SK-N-SH (cell line): ENCODE data around the gene SMOC1. TPM values are rescaled to one million over a fixed set of nuclear protein-coding genes. Genes with fewer than 3 reads are reported as not detected.

Source experiments
- CTCF ChIA-PET: fragments of 300-600, 350-600 bp; formaldehyde crosslinking; extraction: SDS; loops from one replicate; lab custom pipeline; 2021; lab: Yijun Ruan, JAX
- POLR2A ChIA-PET: fragments of 350-600 bp; sonication (Branson Sonifier 250); formaldehyde crosslinking; extraction: SDS; loops from one replicate; lab custom pipeline; 2020; ENCODE audit warnings: antibody characterized with exemption, inconsistent platforms; lab: Yijun Ruan, JAX
- DNase-seq: peaks from one replicate; pipeline ENCODE4 v3.0.0; 2012
- H2AFZ ChIP-seq: fragments of 200-600 bp; sonication (generic); 2 replicates; pipeline ENCODE4 v1.8.1; 2016; ENCODE audit warnings: antibody characterized with exemption, mild to moderate bottlenecking, low read depth
- H3F3A ChIP-seq: fragments of 200-600 bp; sonication (generic); replicated peaks from 2 replicates; pipeline ENCODE3; 2016; ENCODE audit warnings: antibody characterized with exemption, mild to moderate bottlenecking; ENCODE audit not compliant: insufficient read depth
- H3K27ac ChIP-seq, 2 experiments: fragments of 200-500 bp in 1 of 2; fragments of 200-600 bp in 1 of 2; sonication (Bioruptor generic) in 1 of 2; sonication (generic), shearing (Covaris generic) in 1 of 2; 2 replicates each; pipeline versions ENCODE4 v1.5.1 to v1.6.1; 2014 to 2016; ENCODE audit warnings: low read depth in 2 of 2, inconsistent platforms in 1 of 2, low read length in 1 of 2, mild to moderate bottlenecking in 1 of 2, mixed read lengths in 1 of 2
- H3K27me3 ChIP-seq: fragments of 200-600 bp; sonication (generic), shearing (Covaris generic); 2 replicates; pipeline ENCODE4 v1.6.1; 2016; ENCODE audit warnings: mixed run types; ENCODE audit not compliant: insufficient read depth
- H3K36me3 ChIP-seq, 2 experiments: fragments of 200-500 bp in 1 of 2; fragments of 200-600 bp in 1 of 2; sonication (Bioruptor generic) in 1 of 2; sonication (generic) in 1 of 2; replicated peaks in 1 of 2; 2 replicates each; pipeline versions ENCODE3 to v1.5.1; 2014 to 2016; ENCODE audit warnings: low read length in 1 of 2, mild to moderate bottlenecking in 1 of 2; ENCODE audit not compliant: insufficient read depth in 2 of 2, control insufficient read depth in 1 of 2
- H3K4me1 ChIP-seq, 2 experiments: fragments of 200-500 bp in 1 of 2; fragments of 200-600 bp in 1 of 2; sonication (Bioruptor generic) in 1 of 2; sonication (generic), shearing (Covaris generic) in 1 of 2; 2 replicates each; pipeline versions ENCODE4 v1.5.1 to v1.6.1; 2014 to 2016; ENCODE audit warnings: low read depth in 1 of 2, low read length in 1 of 2, mixed run types in 1 of 2; ENCODE audit not compliant: insufficient read depth in 2 of 2, control insufficient read depth in 1 of 2
- H3K4me2 ChIP-seq: fragments of 200-600 bp; sonication (generic), shearing (Covaris generic); 2 replicates; pipeline ENCODE4 v1.6.1; 2017; ENCODE audit warnings: mixed run types
- H3K4me3 ChIP-seq, 2 experiments: fragments of 200-500 bp in 1 of 2; fragments of 200-600 bp in 1 of 2; sonication (Bioruptor generic) in 1 of 2; sonication (generic), shearing (Covaris generic) in 1 of 2; 2 replicates each; pipeline versions ENCODE4 v1.5.1 to v1.8.1; 2014 to 2016; ENCODE audit warnings: low read depth in 2 of 2, inconsistent platforms in 1 of 2, low read length in 1 of 2, mild to moderate bottlenecking in 1 of 2, mixed read lengths in 1 of 2, moderate library complexity in 1 of 2
- H3K79me2 ChIP-seq: fragments of 200-600 bp; sonication (generic); 2 replicates; pipeline ENCODE4 v1.8.1; 2017; ENCODE audit warnings: mild to moderate bottlenecking; ENCODE audit not compliant: insufficient read depth
- H3K9ac ChIP-seq: fragments of 200-600 bp; sonication (generic); 2 replicates; pipeline ENCODE4 v1.6.1; 2017; ENCODE audit warnings: mixed run types
- H3K9me2 ChIP-seq: fragments of 200-600 bp; sonication (generic); 2 replicates; pipeline ENCODE4 v1.6.1; 2017; ENCODE audit warnings: mixed run types
- H3K9me3 ChIP-seq: fragments of 200-600 bp; sonication (generic); 2 replicates; pipeline ENCODE4 v1.6.1; 2017; ENCODE audit warnings: mixed run types, mild to moderate bottlenecking, moderate library complexity
- H4K20me1 ChIP-seq: fragments of 200-600 bp; sonication (generic); 2 replicates; pipeline ENCODE4 v1.6.1; 2017; ENCODE audit warnings: mild to moderate bottlenecking, mixed run types; ENCODE audit not compliant: insufficient read depth
- CHD2 ChIP-seq: fragments of 150-350 bp; IDR thresholded peaks from 2 replicates; pipeline ENCODE4 v1.6.1; 2018; ENCODE audit warnings: low read length; ENCODE audit not compliant: partially characterized antibody
- ELF1 ChIP-seq: IDR thresholded peaks from 2 replicates; pipeline ENCODE4 v1.4.0; 2012
- EP300 ChIP-seq, 2 experiments: IDR thresholded peaks; 2 replicates each; pipeline versions ENCODE4 v1.4.0 to v1.6.1; 2012; ENCODE audit warnings: borderline replicate concordance in 1 of 2, low read depth in 1 of 2, low read length in 1 of 2
- FOXM1 ChIP-seq: IDR thresholded peaks from 2 replicates; pipeline ENCODE4 v1.4.0; 2012; ENCODE audit warnings: low read depth, mild to moderate bottlenecking
- JUND ChIP-seq: IDR thresholded peaks from 2 replicates; pipeline ENCODE4 v1.4.0; 2012
- NFIC ChIP-seq: IDR thresholded peaks from 2 replicates; pipeline ENCODE4 v1.4.0; 2012; ENCODE audit warnings: borderline replicate concordance
- NRF1 ChIP-seq: IDR thresholded peaks from 2 replicates; pipeline ENCODE4 v1.6.1; 2012; ENCODE audit warnings: low read depth, mild to moderate bottlenecking, low read length
- PBX3 ChIP-seq: IDR thresholded peaks from 2 replicates; pipeline ENCODE4; 2012
- RAD21 ChIP-seq: IDR thresholded peaks from 2 replicates; pipeline ENCODE4 v1.6.1; 2012; ENCODE audit warnings: mild to moderate bottlenecking, low read length
- SIN3A ChIP-seq: IDR thresholded peaks from 2 replicates; pipeline ENCODE4 v1.6.1; 2012; ENCODE audit warnings: low read depth, mild to moderate bottlenecking, low read length, moderate library complexity, borderline replicate concordance
- TAF1 ChIP-seq: IDR thresholded peaks from 2 replicates; pipeline ENCODE4 v1.6.1; 2012; ENCODE audit warnings: low read depth, mild to moderate bottlenecking, low read length, moderate library complexity, borderline replicate concordance
- TCF12 ChIP-seq: IDR thresholded peaks from 2 replicates; pipeline ENCODE4 v1.4.0; 2012
- TEAD4 ChIP-seq: IDR thresholded peaks from 2 replicates; pipeline ENCODE4 v1.4.0; 2012; ENCODE audit warnings: mild to moderate bottlenecking, borderline replicate concordance; ENCODE audit not compliant: insufficient read depth
- USF1 ChIP-seq: IDR thresholded peaks from 2 replicates; pipeline ENCODE4 v1.4.0; 2012; ENCODE audit warnings: low read depth, borderline replicate concordance
- USF2 ChIP-seq: fragments of 150-350 bp; IDR thresholded peaks from 2 replicates; pipeline ENCODE4 v1.6.1; 2017; ENCODE audit warnings: antibody characterized with exemption, low read length, low read depth, borderline replicate concordance
- WGBS: methylation state at CpG from one replicate; pipeline ENCODE4 v1.1.6; 2017; ENCODE audit warnings: low lambda C conversion rate; 5-methylcytosine and 5-hydroxymethylcytosine counted together
- polyA plus RNA-seq, 3 experiments: library from polyadenylated mRNA; depleted of rRNA; stranded (reverse); fragments of >200 nt; gene quantifications; 2 replicates each; pipeline ENCODE4 v1.2.3, GENCODE V29; 2012
- TF ChIP-seq, protein P1 (sequence below): IDR thresholded peaks from 2 replicates; pipeline ENCODE4 v1.4.0; 2012; ENCODE audit warnings: low read depth, borderline replicate concordance

Gene SMOC1
- polyA plus RNA-seq, 1 of the 3 experiments (the other 2 are of a cell fraction): not detected

- H3K36me3 ChIP-seq: no peaks in the 10 kb centered on the region
- WGBS: 56% methylated on average over 15 of the region's 15 CpGs
- ChIA-PET POLR2A (no interaction called here), CTCF (interaction anchor here (1.0 to 2.7 kb wide), 3 partner anchors 144 to 204 kb away, joined by 4 to 19 read pairs (median 5); partner anchors contain the start of gene SMOC1)
- H3K4me2 ChIP-seq: no peak overlapping the region
- H3K27me3 ChIP-seq: no peaks in the 10 kb centered on the region
- H3K79me2 ChIP-seq: no peaks in the 10 kb centered on the region
- H4K20me1 ChIP-seq: no peaks in the 10 kb centered on the region
- H3K9ac ChIP-seq: no peak overlapping the region
- no peaks in the 10 kb centered on the region for H3F3A ChIP-seq
- H3K9me3 ChIP-seq: no peaks in the 10 kb centered on the region
- H2AFZ ChIP-seq: no peak overlapping the region
- H3K4me1 ChIP-seq: no peaks in the 10 kb centered on the region
- no peak overlapping the region for H3K27ac ChIP-seq
- no peaks in the 10 kb centered on the region for H3K9me2 ChIP-seq
- no peak for TF ChIP-seq FOXM1
- no peak for TF ChIP-seq EP300 (IDR thresholded peaks at IDR 0.05; ENCODE audit: borderline replicate concordance in 1 of 2, low read depth in 1 of 2, low read length in 1 of 2)
- TF ChIP-seq RAD21: no peak
- TF ChIP-seq, protein P1, sequence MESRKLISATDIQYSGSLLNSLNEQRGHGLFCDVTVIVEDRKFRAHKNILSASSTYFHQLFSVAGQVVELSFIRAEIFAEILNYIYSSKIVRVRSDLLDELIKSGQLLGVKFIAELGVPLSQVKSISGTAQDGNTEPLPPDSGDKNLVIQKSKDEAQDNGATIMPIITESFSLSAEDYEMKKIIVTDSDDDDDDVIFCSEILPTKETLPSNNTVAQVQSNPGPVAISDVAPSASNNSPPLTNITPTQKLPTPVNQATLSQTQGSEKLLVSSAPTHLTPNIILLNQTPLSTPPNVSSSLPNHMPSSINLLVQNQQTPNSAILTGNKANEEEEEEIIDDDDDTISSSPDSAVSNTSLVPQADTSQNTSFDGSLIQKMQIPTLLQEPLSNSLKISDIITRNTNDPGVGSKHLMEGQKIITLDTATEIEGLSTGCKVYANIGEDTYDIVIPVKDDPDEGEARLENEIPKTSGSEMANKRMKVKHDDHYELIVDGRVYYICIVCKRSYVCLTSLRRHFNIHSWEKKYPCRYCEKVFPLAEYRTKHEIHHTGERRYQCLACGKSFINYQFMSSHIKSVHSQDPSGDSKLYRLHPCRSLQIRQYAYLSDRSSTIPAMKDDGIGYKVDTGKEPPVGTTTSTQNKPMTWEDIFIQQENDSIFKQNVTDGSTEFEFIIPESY: no peak
- DNase-seq: no peak
- H3K4me3 ChIP-seq: no peak overlapping the region
These were observed 143.7 kb downstream of the SMOC1 start for GRCh38 chr14:70022771-70023445.

- POLR2A ChIA-PET: no interaction called here
- Histone ChIP-seq H3K4me2 (no peak overlapping the region), H3K9ac (no peak overlapping the region), H3K27ac (no peak overlapping the region), H3K4me3 (no peak overlapping the region), H3K79me2 (no peaks in the 10 kb centered on the region), H3F3A (no peaks in the 10 kb centered on the region), H4K20me1 (no peaks in the 10 kb centered on the region), H3K9me3 (no peaks in the 10 kb centered on the region), H3K27me3 (no peaks in the 10 kb centered on the region), H3K36me3 (no peaks in the 10 kb centered on the region), H3K9me2 (no peaks in the 10 kb centered on the region), H3K4me1 (no peaks in the 10 kb centered on the region), H2AFZ (no peak overlapping the region)
- TF ChIP-seq CHD2 (no peak), NFIC (no peak), TCF12 (no peak), RAD21 (no peak), USF2 (no peak), TEAD4 (no peak), ELF1 (no peak), SIN3A (no peak), NRF1 (no peak), PBX3 (no peak), USF1 (no peak), JUND (no peak), TAF1 (no peak)
- CTCF ChIA-PET: interaction anchor here (1.0 to 2.7 kb wide), 4 partner anchors 10 to 205 kb away, joined by 3 to 19 read pairs (median 4); partner anchors contain the start of gene SMOC1
- 0% methylated on average over 1 of the region's 1 CpG for WGBS
- no peak for DNase-seq
These were observed 144.7 kb downstream of the SMOC1 start for GRCh38 chr14:70023871-70024270.
